ENCODE data around the gene SLAMF7.
A peak's percentile ranks its signal among the peaks of the same experiment; 100 is the strongest.

SLAMF7 gene

DNA sequence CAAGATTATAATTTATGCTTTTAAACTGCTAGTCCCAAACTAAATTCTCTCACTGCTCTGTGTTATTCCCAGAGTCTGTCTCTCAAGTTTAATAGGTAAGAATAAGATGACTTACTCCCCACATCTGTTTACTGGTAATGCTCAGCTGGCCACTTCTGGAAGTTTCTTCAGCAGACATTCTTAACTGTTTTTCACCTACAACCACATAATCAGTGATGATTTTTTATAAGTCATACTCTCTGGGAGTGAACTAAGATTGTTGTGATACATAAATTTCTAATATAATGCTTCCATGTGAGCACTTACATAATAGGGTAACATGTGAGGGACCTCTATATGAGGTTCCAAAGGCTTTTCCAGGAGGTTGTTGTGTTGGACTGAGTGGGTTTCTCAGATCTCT lies 8.7 kb downstream of the SLAMF7 start:
- no peak for DNase-seq

DNA sequence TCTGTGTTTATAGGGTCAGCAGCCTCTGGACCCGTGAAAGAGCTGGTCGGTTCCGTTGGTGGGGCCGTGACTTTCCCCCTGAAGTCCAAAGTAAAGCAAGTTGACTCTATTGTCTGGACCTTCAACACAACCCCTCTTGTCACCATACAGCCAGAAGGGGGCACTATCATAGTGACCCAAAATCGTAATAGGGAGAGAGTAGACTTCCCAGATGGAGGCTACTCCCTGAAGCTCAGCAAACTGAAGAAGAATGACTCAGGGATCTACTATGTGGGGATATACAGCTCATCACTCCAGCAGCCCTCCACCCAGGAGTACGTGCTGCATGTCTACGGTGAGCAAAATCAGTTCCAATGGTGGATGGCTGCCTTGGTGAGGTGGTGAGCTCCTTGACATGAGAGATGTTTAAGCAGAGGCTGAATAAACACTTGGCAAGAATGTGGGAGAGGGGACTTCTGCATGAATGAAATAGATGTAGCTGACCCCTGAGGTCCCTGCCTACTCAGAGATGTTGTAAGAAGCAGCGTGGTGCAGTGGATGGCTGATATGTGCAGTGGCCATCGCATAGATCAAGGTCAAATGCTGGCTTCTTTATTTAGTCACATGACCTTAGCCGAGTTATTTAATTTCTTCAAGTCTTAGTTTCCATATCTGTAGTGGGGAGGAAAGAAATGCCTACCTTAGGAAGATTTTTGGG lies 9.3 kb downstream of the SLAMF7 start:
- DNase-seq = no peak

GRCh38 chr1:160748878-160749269 lies 9.8 kb downstream of the SLAMF7 start:
- no peak for DNase-seq

DNA sequence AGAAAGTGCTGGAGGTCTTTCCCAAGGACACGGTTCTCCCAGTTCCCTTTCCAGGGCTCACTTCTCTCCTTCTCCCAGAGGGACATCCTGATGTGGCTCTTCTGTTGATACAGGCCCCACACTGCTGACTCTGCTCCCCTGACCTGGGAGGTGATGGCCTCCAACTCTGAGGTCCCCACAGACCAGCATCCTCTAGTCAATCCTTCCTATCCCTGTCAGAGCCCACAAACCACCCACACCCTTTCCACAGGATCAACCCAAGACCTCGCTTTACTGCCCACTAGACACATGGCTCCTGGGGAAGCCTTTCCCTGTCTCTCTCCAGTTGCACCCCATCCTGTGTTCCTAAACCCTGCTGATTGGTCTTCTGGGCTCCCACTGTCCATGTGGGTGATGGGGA lies 11.6 kb downstream of the SLAMF7 start:
- no peak for DNase-seq

GRCh38 chr1:160752406-160752805 lies 13.4 kb downstream of the SLAMF7 start:
- DNase-seq = no peak

DNA sequence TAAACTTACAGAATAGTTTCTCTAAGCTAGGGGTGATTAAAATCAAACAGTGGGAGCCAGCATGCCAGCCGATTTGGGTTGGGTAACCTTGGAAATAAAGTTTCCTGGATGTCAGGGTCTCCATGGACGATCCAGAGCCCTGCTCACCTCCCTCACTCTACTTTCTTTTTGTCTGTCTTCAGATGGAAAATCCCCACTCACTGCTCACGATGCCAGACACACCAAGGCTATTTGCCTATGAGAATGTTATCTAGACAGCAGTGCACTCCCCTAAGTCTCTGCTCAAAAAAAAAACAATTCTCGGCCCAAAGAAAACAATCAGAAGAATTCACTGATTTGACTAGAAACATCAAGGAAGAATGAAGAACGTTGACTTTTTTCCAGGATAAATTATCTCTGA lies 13.9 kb downstream of the SLAMF7 start:
- DNase-seq = no peak

- no peak for DNase-seq
Observed at GRCh38 chr1:160753594-160753993, 14.5 kb downstream of the SLAMF7 start.

GRCh38 chr1:160755461-160755860 lies 16.4 kb downstream of the SLAMF7 start:
- DNase-seq = no peak

DNA sequence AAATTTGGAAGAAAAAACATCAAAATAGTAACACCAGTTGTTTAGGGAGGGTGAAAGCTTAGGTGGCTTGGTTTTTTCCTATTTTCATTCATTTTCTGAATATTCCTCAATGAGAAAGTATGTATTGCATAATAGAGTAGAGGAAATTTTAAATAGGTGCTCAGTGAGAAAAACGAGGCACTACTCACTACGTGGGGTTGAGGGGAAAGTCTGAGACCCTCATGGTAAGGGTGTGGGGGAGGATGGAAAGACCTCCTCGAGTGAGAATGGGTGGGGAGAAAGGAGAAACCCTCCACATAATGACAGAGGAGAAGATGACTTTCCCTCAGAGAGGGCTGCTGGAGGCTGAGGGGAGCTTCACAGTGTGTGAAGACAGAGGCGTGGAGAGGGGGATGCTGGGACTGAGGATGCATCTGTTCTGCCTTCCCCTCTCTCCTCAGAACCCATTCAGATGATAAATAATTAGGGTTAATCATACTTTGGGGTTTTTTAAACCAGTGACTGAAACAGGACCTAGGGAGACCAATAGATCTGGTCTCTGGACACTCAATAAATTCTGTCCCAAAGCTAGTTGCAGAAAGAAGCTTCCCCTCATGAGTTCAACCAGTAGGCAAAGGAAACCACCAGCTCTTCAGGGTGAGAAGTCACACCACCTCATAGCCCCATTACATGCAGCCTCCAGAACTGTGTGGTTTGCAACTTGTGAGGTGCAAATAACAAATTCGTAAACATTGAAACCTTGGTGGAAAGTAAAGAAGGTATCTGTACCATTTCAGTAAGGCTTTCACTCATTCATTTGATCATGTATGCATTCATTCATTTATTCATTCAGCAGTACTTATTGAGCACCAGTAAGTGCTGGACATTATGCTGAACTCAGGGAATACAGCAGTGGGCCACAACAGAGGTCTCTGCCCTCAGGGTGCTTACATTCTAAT lies 17.1 kb downstream of the SLAMF7 start:
- peak; percentile 75 for DNase-seq

DNA sequence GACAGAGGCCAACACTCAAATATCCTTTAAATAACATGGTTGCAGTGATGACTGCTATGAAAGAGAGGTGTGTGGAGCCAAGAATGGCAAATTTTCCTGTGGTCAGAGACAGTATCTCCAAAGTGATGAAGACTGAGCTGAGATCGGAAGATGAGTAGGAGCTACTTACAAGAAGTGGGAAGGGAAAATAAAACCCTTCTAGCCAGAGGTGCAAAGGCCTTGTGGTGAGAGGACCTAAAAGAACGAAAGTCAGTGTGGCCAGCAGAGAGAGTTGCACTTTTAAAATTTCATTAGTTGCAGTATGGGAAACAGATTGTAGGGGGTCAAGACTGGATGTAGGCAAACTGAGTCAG lies 17.8 kb downstream of the SLAMF7 start:
- peak; percentile 64 for DNase-seq

- DNase-seq = peak; percentile 71
Observed at GRCh38 chr1:160758521-160758920, 19.5 kb downstream of the SLAMF7 start.

- no peak for DNase-seq
Observed at GRCh38 chr1:160759740-160760139, 20.7 kb downstream of the SLAMF7 start.

DNA sequence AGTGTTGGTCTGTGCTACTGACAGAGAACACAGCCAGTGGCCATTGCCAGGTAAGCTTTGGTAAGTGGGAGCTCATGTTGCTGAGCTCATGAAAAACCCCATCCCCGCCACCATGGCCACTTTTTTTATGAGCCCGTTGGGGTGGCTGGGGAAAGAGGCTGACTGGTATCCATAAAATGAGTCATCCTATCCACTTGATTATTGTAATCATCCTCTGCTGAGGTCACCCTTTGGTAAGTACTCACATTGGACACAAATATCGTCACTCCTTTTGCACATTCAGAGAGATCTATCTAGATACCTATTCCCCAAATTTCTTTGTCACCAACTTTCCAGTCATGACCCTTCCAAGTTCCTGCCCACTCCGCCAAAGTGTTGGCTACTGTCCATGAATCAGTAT lies 22.0 kb downstream of the SLAMF7 start:
- DNase-seq = no peak

DNA sequence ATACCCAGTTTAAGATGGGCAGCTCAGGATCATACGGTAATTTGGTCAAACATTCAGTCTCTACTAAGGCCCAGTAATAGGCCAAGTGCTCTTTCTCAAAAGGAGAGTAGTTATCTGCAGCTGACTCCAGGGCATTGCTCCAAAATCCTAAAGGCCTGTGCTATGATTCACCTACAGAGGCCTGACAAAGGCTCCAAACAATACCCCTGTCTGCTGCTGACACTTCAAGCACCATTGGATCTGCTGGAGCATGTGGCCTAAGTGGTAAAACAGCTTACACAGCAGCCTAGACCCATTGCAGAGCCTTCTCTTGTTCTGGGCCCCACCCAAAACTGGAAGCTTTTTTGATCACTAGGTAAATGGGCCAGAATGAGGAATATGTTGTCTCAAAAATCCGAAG lies 22.8 kb downstream of the SLAMF7 start:
- DNase-seq = no peak

- DNase-seq = no peak
Observed at GRCh38 chr1:160763993-160764392, 24.9 kb downstream of the SLAMF7 start.

DNA sequence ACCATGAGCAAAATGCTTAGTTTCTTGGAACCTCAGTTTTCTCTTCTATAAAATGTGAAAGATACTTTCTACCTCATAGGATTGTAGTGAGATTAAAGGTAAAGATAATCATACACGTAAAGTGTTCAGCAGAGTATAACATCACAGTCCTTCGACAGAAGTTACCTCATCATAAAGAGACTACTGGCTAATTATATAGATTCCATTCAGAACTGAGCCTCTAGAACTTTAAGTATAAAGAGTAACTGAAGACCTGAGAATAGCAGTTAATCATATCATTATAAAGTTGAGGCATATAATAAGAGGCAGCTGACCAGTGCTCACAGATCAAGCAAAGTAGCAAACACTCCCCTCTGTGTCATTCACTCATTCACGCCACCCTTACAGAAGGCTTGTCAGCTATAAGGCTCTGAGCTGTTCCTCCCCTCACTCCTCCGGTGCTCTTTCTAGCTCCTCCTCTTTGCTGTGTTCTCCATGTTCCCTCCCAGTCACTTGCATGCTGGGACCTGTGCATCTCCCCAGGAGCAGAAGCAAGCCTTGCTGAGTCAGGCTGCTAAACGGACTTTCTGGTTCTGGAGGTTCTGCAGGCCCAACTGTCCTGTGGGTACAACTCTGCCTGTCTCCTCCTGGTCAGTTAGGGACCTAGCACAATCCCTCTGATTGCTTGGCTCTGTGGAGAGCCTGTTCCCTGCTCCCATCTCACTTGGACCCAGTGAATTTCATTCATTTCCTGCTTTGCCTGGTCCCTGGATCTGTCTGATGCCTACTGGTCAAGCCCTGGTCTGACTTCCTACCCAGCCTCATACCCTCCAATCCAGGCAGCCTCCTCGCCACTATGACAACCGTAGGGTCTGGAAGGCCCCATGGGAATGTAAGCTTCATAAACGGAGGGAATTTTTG lies 28.6 kb downstream of the SLAMF7 start:
- peak; percentile 73 for DNase-seq

DNA sequence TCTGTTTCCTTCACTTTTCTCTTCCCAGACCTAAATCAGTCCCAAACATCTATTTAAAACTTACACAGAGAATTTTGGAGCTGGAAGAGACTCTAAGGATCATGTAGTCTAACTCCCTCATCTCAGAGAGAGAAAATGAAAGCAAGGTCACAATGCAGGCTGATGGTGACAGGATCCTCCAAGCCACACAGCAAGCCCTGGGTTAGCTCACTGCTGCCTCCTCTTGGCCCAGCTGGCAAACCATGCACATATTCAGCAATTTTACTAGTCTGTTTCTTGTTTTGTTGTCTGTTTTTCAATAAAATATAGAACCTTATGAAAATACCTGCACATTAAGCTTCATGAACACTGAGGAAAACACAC lies 29.2 kb downstream of the SLAMF7 start:
- DNase-seq = peak; percentile 92

- no peak for DNase-seq
Observed at GRCh38 chr1:160772331-160772730, 33.3 kb downstream of the SLAMF7 start.

DNA sequence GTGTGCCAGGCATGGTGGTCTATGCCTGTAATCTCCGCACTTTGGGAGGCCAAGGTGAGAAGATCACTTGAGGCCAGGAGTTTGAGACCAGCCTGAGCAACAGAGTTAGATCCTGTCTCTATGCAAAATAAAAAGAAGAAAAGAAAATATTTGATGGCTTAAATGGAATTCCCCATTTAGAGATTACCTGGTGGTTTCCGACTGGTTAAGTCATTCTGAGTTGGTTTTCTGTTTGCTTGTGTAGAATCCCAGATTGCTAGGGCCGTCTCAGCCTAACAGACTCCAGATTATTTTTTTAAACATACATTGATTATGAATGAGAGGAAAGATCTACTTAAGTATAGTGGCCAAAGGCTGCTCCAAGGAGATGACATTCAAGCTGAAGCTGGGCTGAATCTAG lies 34.0 kb downstream of the SLAMF7 start:
- DNase-seq = no peak

DNA sequence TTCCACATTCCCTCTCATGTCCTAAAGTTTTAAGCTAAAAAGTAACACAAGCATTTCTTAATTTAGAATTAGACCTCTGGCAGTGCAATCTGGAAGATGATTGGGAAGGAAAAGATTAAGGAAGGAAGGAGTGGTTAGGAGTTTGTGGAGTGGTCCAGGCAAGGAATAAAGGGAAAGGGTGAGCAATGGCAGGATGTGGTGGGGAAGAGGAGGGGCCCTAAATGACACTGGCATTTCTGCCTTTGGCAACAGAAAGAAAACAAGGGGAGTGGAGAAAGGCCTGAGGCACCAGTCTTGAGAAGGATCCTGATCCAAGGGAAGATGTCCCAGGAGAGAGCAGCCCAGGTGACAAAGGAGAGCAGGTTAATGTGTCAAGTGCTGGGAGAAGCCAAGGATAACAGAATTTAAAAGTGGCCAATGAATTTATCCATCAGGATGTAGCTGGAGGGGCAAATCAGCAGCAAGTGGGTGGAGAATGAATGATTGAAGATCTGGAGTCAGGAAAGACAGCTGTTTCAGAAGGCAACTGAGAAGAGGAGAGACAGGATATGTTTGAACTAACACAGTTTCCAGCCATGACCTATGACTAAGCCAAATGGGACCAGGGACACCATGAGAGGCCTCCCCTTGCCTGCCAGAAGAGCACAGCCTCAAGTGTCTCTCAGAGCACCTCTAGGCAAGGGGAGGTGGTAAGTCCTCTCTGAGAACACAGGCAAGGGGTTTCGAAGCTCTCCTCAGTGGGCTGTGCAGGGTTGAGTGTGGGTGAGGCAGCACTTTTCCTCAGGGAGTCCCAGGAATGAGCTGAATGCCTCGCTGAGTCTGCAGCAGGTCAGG lies 36.1 kb downstream of the SLAMF7 start:
- no peak for DNase-seq

DNA sequence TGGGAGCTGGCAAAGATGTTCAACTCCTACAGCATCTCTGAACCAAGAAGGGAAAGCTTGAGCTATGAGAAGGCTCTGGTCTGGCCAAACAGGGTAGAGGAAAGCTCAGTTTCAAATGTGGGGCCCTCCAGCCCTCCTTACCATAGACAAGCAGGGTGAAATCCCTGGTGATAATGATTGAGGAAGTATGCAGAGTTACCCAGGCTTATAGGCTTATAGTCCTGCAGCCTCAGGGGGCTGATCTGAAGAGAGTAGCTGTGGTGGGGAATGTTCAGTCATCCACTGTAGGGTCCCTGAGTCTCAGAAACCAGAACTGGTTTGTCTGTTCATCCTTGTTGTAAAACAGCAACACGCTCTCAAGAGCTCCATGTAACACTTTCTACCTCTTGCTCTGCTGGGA lies 37.1 kb downstream of the SLAMF7 start:
- DNase-seq = no peak

DNA sequence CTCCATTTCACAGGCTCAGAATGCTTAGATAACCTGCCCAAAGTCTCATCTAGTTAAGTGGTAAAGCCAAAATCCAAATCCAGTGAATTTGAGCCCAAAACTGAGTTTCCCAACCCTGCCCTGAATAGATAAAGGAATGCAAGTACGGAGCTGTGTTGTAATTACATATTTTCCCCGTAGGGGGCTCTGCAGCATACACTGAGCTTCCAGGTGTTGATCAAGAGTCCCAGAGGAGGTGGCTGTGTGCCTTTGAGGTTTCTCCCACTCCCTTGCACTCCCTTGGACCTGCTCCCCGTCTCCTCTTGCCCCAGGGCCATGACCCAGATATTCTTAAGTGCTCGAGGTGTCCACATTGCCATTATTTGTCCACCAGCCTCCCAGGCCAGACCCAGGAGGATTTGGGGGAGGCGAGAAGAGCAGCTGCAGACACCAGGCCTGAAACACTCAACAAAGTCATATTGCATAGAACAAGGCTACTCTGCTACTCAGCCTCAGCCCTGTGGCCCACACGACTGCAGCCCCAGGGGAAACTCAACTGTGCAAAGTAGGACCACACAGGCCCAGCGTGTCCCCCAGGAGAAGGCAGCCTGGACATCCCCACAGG lies 38.5 kb downstream of the SLAMF7 start:
- DNase-seq = peak; percentile 75
